K562 (cell line): ENCODE results near the gene ARMH3. TPM values are rescaled to one million over a fixed set of nuclear protein-coding genes. Genes with fewer than 3 reads are reported as not detected.

Experiments used
- ATAC-seq: fragments of 200-7000 bp; cut with Tn5 transposase; 3 replicates; pipeline ENCODE4 v1.9.1; 2020; ENCODE audit warnings: moderate library complexity
- BruUV-seq: library from RNA; stranded (reverse); fragments of 400-500 nt; replicated peaks from 2 replicates; lab custom pipeline; 2021; lab: Mats Ljungman, UMichigan
- CTCF ChIA-PET: fragments of 300-600 bp; formaldehyde crosslinking; extraction: SDS; loops from one replicate; lab custom pipeline; 2021; ENCODE audit warnings: low intra/inter-chr PET ratio; lab: Yijun Ruan, JAX
- POLR2A ChIA-PET: fragments of 300-600, 350-650 bp; sonication (Branson Sonifier 250); formaldehyde crosslinking; extraction: SDS; loops from one replicate; lab custom pipeline; 2021; ENCODE audit warnings: antibody characterized with exemption, inconsistent platforms; lab: Yijun Ruan, JAX
- DNase-seq, 4 experiments: peaks; one replicate each; pipeline versions ENCODE4 v3.0.0 to v3.0.0-alpha.2; 2011 to 2018; ENCODE audit warnings: low spot score in 3 of 4, mixed read lengths in 3 of 4; ENCODE audit errors: extremely low read depth in 1 of 4
- FAIRE-seq: peaks from 2 replicates; lab custom pipeline; 2011; peaks lifted over from hg19 to GRCh38; lab: Jason Lieb, UNC
- H2AFZ ChIP-seq: 2 replicates; pipeline ENCODE4 v1.6.0; 2011; ENCODE audit warnings: low read depth, low read length, control low read depth, inconsistent platforms
- H3K27ac ChIP-seq: fragments of 200-600 bp; 3 replicates; pipeline ENCODE4 v1.8.0; 2011; ENCODE audit warnings: low read depth, mild to moderate bottlenecking, control low read depth, inconsistent platforms, low read length, moderate library complexity, mixed read lengths; ENCODE audit errors: extremely low read depth
- H3K27me3 ChIP-seq, 2 experiments: fragments of 300-600 bp in 1 of 2; 2 replicates in 1 of 2; 3 replicates in 1 of 2; pipeline versions ENCODE4 v1.6.0 to v1.8.0; 2011; ENCODE audit warnings: inconsistent platforms in 2 of 2, low read length in 2 of 2, mild to moderate bottlenecking in 1 of 2, mixed read lengths in 1 of 2, moderate library complexity in 1 of 2; ENCODE audit not compliant: control insufficient read depth in 2 of 2, insufficient read depth in 2 of 2
- H3K36me3 ChIP-seq: fragments of 300-600 bp; 3 replicates; pipeline ENCODE4 v1.8.0; 2011; ENCODE audit warnings: mild to moderate bottlenecking, low read length, inconsistent platforms; ENCODE audit not compliant: control insufficient read depth, insufficient read depth
- H3K4me1 ChIP-seq, 2 experiments: fragments of 200-600 bp in 1 of 2; replicated peaks in 1 of 2; 2 replicates in 1 of 2; 3 replicates in 1 of 2; pipeline versions ENCODE4 v1.5.1 to v1.8.0; 2011; ENCODE audit warnings: inconsistent platforms in 2 of 2, low read length in 2 of 2, mild to moderate bottlenecking in 1 of 2, mixed read lengths in 1 of 2, moderate library complexity in 1 of 2; ENCODE audit not compliant: control insufficient read depth in 2 of 2, insufficient read depth in 2 of 2
- H3K4me2 ChIP-seq: 2 replicates; pipeline ENCODE4 v1.6.1; 2011; ENCODE audit warnings: low read length, control low read depth, inconsistent platforms, mixed read lengths; ENCODE audit not compliant: insufficient read depth
- H3K4me3 ChIP-seq: fragments of 200-600 bp; sonication (generic), shearing (Covaris generic); 2 replicates; pipeline ENCODE4 v1.5.1; 2016; ENCODE audit warnings: control low read depth, inconsistent platforms
- H3K79me2 ChIP-seq: fragments of 200-600 bp; 3 replicates; pipeline ENCODE4 v1.8.0; 2011; ENCODE audit warnings: low read length, inconsistent platforms; ENCODE audit not compliant: control insufficient read depth, insufficient read depth
- H3K9ac ChIP-seq, 2 experiments: 2 replicates each; pipeline versions ENCODE4 v1.6.0 to v1.6.1; 2011; ENCODE audit warnings: low read depth in 2 of 2, low read length in 2 of 2, control low read depth in 1 of 2, inconsistent platforms in 1 of 2, mild to moderate bottlenecking in 1 of 2, mixed read lengths in 1 of 2; ENCODE audit not compliant: insufficient read depth in 1 of 2
- H3K9me1 ChIP-seq: one replicate; pipeline ENCODE4 v1.6.0; 2011; ENCODE audit warnings: inconsistent platforms, mild to moderate bottlenecking, low read length, moderate library complexity; ENCODE audit not compliant: control insufficient read depth, insufficient read depth
- H3K9me3 ChIP-seq: replicated peaks from 2 replicates; pipeline ENCODE4 v1.5.1; 2011; ENCODE audit warnings: low read depth, low read length, inconsistent platforms; ENCODE audit not compliant: control insufficient read depth, insufficient read depth
- H4K20me1 ChIP-seq: replicated peaks from 2 replicates; pipeline ENCODE4 v1.6.1; 2011; ENCODE audit warnings: low read length, inconsistent platforms, mixed read lengths; ENCODE audit not compliant: control insufficient read depth, insufficient read depth
- GTF2F1 ChIP-seq: IDR thresholded peaks from 2 replicates; pipeline ENCODE4 v1.6.1; 2011; ENCODE audit warnings: low read depth, low read length, improper control_type of control experiment
- HIVEP1 ChIP-seq: fragments of 250-450 bp; sonication (Bioruptor Pico); IDR thresholded peaks from 2 replicates; pipeline ENCODE4 v1.4.0; 2020; ENCODE audit warnings: mild to moderate bottlenecking
- LEF1 ChIP-seq: fragments of 450-650 bp; IDR thresholded peaks from 2 replicates; pipeline ENCODE4 v1.6.1; 2016; ENCODE audit warnings: mild to moderate bottlenecking
- PCBP2 ChIP-seq: fragments of 200-400 bp; formaldehyde crosslinking; IDR thresholded peaks from 2 replicates; pipeline ENCODE4 v1.6.1; 2018; ENCODE audit warnings: low read length, low read depth, mild to moderate bottlenecking, moderate library complexity; ENCODE audit not compliant: poor library complexity, severe bottlenecking
- RBM34 ChIP-seq: fragments of 200-400 bp; formaldehyde crosslinking; IDR thresholded peaks from 2 replicates; pipeline ENCODE4 v1.6.1; 2018; ENCODE audit warnings: low read length, borderline replicate concordance; ENCODE audit not compliant: insufficient read depth
- ZFP36 ChIP-seq: fragments of 150-350 bp; IDR thresholded peaks from 2 replicates; pipeline ENCODE4 v1.6.1; 2018; ENCODE audit warnings: low read length, low read depth; ENCODE audit not compliant: partially characterized antibody
- ZNF121 ChIP-seq: sonication (generic); formaldehyde crosslinking; conservative IDR thresholded peaks from 2 replicates; pipeline ENCODE4 v1.8.0; 2022; ENCODE audit warnings: missing genetic modification reagents
- ZNF134 ChIP-seq: fragments of 250-450 bp; sonication (Bioruptor Pico); conservative IDR thresholded peaks from 2 replicates; pipeline ENCODE4 v1.4.0; 2020
- ZNF232 ChIP-seq: sonication (generic); formaldehyde crosslinking; IDR thresholded peaks from 2 replicates; pipeline ENCODE4 v1.8.0; 2022; ENCODE audit warnings: mild to moderate bottlenecking, missing genetic modification reagents
- ZNF311 ChIP-seq: fragments of 250-450 bp; sonication (Bioruptor Pico); IDR thresholded peaks from 2 replicates; pipeline ENCODE4 v1.4.0; 2020; ENCODE audit warnings: mild to moderate bottlenecking, moderate library complexity
- ZNF57 ChIP-seq: fragments of 450-650 bp; formaldehyde crosslinking; IDR thresholded peaks from 2 replicates; pipeline ENCODE4 v1.4.0; 2020; ENCODE audit warnings: mild to moderate bottlenecking, moderate library complexity
- WGBS: fragments of 100-300 bp; shearing (Covaris generic); methylation state at CpG from one replicate; pipeline ENCODE4 v1.1.6; 2016; ENCODE audit warnings: low coverage, mixed read lengths; ENCODE audit not compliant: insufficient coverage; ENCODE audit errors: missing lambda C conversion rate; 5-methylcytosine and 5-hydroxymethylcytosine counted together
- in situ Hi-C: fragments of 300-500 bp; cut with MboI; formaldehyde crosslinking; loops from 4 replicates; pipeline ENCODE4 v1.15.0; 2018; ENCODE audit warnings: inconsistent platforms, mixed read lengths
- intact Hi-C: fragments of 100-400 bp; cut with micrococcal nuclease; formaldehyde crosslinking; loops from 2 replicates; pipeline ENCODE4 v1.14.2; 2022
- polyA plus RNA-seq, 8 experiments: library from polyadenylated mRNA; depleted of rRNA in 4 of 8; stranded (reverse) in 5 of 8; unstranded in 3 of 8; fragments of >200 nt; fragmentation: Nextera tagmentation in 2 of 8; fragmentation: Illumina TruSeq in 1 of 8; extraction: Ambion mirVana in 2 of 8; extraction: Trizol in 1 of 8; gene quantifications; 2 replicates each; pipeline versions ENCODE4 v1.2.1 to v1.2.3, GENCODE V29; 2011 to 2014; ENCODE audit warnings: inconsistent platforms in 1 of 8, missing spikeins in 1 of 8
- total RNA-seq, 7 experiments: library from RNA; depleted of rRNA in 6 of 7; stranded (reverse); fragments of >200 nt in 6 of 7; fragmentation: Illumina TruSeq in 2 of 7; extraction: Trizol in 2 of 7; gene quantifications; 2 replicates each; pipeline versions ENCODE4 v1.2.1 to v1.2.3, GENCODE V29; 2011 to 2021; ENCODE audit warnings: low replicate concordance in 1 of 7
- TF ChIP-seq, protein P1 (sequence below): fragments of 250-450 bp; sonication (Bioruptor Pico); IDR thresholded peaks from 2 replicates; pipeline ENCODE4 v1.6.1; 2021; ENCODE audit warnings: mild to moderate bottlenecking

The ARMH3 gene
- total and polyA plus RNA-seq, 9 of the 15 experiments (the other 6 are each of a cell fraction or from before 2014, with no cell fraction given), result 0.29 to 0.73 TPM; not detected in 7

GRCh38 chr10:101965075-101965765, 90.8 kb downstream of the ARMH3 start:
- ChIA-PET CTCF (no interaction called here), POLR2A (no interaction called here)
- Histone ChIP-seq H3K4me3 (no peak overlapping the region), H3K9me1 (no peaks in the 10 kb centered on the region), H3K4me2 (no peak overlapping the region), H4K20me1 (no peaks in the 10 kb centered on the region), H3K9ac (no peak overlapping the region), H2AFZ (no peak overlapping the region), H3K4me1 (no peaks in the 10 kb centered on the region), H3K27ac (no peak overlapping the region), H3K27me3 (no peaks in the 10 kb centered on the region), H3K9me3 (no peaks in the 10 kb centered on the region), H3K79me2 (no peaks in the 10 kb centered on the region), H3K36me3 (no peaks in the 10 kb centered on the region)
- intact Hi-C loops, result no loop called here
- BruUV-seq, result no TSS peak
- ATAC-seq (no peak), FAIRE-seq (no peak), DNase-seq (no peak)
- WGBS, result no CpG with 5 or more reads among the region's 3 CpGs
- in situ Hi-C loops, result no loop called here
- no peak for TF ChIP-seq RBM34
- no peak for TF ChIP-seq ZNF134 (CRISPR knock-in tag)
- TF ChIP-seq GTF2F1, result no peak
- TF ChIP-seq, protein P1, sequence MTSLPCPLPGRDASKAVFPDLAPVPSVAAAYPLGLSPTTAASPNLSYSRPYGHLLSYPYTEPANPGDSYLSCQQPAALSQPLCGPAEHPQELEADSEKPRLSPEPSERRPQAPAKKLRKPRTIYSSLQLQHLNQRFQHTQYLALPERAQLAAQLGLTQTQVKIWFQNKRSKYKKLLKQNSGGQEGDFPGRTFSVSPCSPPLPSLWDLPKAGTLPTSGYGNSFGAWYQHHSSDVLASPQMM (CRISPR knock-in tag), result no peak
- no peak for TF ChIP-seq ZFP36
- no peak for TF ChIP-seq ZNF121 (CRISPR knock-in tag)
- no peak for TF ChIP-seq LEF1
- no peak for TF ChIP-seq HIVEP1 (CRISPR knock-in tag)
- no peak for TF ChIP-seq ZNF232 (CRISPR knock-in tag)
- TF ChIP-seq ZNF57 (CRISPR knock-in tag), result no peak
- TF ChIP-seq PCBP2, result no peak
- TF ChIP-seq ZNF311 (CRISPR knock-in tag), result no peak
- TF ChIP-seq, all 486 proteins: peak for 0
